T1000 (cell line): ENCODE measurements around the gene SPRING1.

Experiments used
- DNase-seq: peaks from one replicate; lab custom pipeline; 2025; ENCODE audit warnings: mixed read lengths; lab: John Stamatoyannopoulos, UW

SPRING1 gene

DNA sequence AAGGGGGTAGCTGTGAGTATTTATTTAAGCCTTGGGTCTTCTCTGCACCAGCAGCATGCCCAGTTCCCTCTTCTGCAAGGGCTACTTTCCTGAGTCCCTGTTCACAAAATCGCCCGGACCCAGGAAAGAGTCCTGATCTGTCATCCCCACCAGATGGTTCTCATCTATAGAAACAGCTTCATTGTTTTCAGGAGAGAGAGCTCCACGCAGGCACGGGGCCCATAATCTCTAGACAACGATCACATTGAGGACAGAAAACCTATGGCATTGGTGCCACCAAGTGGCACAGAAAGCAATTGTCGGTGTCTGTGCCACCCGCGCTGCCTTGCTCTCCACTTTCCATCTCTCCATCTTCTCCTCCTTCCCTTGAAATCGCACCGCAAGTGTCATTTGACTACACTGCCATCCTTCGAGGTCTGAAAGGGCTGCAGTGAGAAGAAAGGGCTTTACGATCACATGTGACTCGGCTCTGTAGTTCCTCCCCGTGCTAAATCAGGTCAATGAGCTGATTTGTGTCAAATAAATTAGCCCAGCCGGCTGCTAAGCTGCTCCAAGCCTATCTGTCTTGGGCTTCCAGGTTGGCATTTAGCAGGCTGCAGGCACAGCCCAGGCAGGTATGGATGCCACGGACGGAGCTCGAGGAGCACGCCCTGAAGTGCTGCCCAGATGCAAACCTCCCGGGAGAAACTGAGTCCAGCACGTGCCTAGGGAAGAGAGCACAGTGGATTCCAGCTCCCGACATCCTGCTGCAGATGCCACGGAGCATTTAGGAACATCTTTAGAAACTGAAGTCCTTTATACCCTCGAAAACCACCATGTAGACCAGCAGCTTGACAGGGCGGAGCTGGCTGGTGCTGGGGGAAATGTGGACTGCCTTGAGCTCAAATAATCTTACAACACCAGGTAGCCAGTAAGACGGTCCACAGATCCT, 28.8 kb downstream of the SPRING1 start:
- peak; percentile 28 for DNase-seq

GRCh38 chr12:116707751-116708150, 30.1 kb downstream of the SPRING1 start:
- DNase-seq, result no peak

DNA sequence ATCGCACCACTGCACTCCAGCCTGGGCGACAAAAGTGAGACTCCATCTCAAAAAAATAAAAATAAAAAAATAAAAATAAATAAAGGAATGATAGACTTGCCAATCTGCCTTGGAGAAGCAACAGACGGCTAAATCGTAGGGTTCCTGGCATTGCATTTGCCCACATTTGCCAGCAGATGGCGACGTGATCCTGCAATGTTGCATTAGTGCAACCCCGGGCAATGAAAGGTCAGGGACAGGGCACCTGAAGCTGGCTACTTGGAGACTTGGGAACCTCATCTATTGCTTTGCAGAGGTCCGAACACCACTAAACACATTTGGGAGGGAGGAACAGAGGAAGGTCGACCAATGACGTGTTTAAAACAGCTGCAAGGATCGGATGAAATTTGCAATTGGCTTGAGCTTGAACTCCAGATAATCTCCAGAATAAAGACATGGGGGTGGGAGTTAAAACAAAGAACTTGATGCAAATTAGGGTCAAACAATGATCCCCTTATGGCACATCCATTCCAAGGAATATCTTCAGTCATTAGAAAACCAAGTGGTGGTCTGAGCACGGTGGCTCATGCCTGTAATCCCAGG, 34.6 kb downstream of the SPRING1 start:
- no peak for DNase-seq

DNA sequence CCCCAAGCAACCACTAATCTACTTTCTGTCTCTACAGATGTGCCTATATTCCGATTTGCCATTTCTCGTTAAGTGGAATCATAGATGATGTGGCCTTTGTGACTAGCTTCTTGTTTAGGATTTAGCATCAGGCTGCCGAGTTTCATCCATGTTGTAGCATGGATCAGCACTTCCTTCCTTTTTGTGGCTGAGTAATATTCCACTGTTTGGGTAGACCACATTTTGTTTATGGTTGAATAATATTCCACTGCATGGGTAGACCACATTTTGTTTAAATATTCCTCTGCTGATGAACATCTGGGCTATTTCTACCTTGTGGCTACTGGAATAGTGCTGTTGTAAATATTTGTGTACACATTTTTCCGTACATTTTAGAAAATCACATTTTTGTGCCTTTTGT, 36.4 kb downstream of the SPRING1 start:
- no peak for DNase-seq

GRCh38 chr12:116700066-116700465, 37.8 kb downstream of the SPRING1 start:
- no peak for DNase-seq

- no peak for DNase-seq
These were observed 39.3 kb downstream of the SPRING1 start for GRCh38 chr12:116698554-116699075.

DNA sequence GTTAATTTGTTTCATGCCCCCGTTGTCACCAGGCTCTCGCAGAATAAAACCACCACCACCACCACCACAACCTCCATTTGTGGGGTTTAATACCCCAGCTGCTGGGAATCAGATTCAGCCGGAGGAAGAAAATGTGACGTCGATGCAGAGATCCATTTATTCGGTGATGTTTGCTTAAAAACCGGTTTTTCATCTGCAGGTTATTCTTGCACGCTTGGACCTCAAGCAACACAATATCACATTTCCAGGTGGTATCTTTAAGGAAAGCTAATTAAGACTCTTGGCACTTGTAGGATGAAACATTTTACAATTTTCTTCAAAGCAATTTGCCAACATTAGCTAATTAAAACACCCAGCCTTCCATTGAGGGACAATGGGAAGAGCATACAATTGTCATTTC, 39.8 kb downstream of the SPRING1 start:
- DNase-seq, result no peak

DNA sequence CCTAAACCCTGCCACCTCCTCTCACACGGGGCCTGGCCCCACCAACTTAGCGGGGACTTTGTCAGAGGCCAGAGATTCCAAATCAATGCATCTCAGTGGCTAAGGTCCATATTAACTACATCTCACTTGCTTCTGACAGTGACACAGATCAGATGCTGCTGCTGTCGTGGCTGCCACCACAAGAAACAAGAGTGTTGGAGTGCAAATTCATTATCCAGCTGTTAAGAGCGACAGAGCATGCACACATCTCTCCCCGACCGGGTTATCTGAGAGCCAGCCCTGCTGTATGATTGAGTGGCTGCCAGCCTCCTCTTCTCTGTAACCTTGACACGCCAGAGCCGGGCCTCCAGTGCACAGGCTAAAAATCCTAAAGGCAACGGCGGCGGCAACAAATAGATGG, 40.2 kb downstream of the SPRING1 start:
- DNase-seq, result no peak

DNA sequence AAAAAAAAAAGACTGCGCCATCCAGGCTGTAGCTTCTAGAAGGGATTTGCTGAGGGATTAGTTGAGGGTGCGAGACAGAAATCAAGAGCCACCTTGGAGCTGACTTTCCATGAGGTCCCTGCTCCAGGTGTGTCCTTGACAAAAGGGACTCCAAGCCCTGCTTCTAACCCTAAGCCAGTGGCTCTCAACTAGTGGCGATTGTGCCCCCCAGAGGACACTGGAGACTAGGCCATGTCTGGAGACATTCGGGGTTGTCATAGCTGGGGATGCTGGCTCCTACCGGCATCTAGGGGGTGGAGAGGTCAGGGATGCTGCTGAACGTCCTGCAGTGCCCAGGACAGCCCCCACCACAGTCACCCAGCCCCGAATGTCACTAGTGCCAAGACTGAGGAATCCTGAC, 40.6 kb downstream of the SPRING1 start:
- DNase-seq, result no peak

GRCh38 chr12:116695464-116695725, 42.5 kb downstream of the SPRING1 start:
- DNase-seq, result no peak

DNA sequence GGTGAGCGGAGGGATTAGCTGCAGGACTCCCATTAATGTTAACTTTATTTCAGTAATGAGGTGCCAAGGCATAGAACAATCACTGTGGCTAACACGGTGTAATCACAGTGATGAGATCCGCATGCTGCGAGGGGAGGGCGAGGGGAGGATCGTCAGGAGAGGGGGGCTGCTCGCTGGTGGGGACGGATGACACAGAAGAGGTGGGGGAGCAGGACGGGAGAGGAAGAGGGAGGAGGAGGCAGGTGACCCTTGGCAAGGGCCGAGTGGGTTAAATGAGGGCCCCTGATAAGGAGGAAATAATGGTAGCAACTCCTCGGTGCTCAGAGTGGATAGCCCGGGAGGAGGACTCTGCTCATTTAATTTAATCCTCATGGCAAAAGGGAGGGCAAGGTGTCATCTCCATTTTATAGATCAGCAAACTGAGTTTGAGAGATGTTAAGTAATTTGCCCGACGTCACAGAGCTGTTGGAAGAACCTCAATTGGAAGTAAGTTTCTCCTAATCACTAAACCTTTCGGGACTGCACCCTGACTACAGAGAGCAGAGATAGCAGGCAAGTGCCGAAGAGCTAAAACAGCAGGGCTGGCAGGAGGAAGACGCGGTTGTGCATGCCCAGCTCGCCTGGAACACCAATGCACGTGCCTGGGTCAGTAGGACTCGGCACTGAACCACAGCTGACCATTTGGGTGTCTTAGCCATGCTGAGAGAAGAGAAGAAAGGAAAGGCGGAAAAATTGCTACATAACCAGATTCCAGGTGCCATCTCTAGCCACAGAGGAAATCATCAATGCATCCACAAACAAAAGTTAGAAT, 43.0 kb downstream of the SPRING1 start:
- no peak for DNase-seq

- no peak for DNase-seq
These were observed 44.3 kb downstream of the SPRING1 start for GRCh38 chr12:116693286-116694227.

DNA sequence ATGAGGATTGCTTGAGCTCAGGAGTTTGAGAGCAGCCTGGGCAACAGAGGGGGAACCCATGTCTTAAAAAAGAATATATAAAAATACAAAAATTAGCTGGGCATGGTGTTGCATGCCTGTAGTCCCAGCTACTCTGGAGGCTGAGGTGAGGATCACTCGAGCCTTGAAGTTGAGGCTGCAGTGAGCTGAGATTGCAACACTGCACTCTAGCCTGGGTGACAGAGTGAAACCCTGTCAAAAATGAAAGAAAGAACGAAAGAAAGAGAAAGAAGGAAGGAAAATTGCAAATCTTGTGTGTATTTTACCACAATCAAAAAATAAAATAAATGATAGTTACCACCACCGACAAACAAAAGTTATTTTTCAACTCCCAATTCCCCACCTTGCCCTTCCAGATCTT, 45.3 kb downstream of the SPRING1 start:
- no peak for DNase-seq

DNA sequence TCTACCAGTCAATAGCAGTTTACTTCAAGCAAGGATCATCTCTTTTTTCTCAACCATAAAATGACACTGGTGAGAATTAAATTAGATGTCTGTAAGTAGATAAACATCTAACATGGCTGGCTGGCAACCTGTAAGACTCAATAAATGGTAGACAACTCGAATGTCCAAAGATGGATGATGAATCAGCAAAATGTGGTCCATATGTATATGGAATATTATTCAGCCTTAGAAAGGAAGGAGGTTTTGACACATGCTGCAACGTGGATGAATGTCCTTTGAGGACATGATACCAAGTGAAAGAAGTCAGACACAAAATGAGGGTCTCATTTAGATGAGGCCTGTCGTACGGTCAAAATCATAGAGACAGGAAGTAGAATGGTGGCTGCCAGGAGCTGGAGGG, 46.2 kb downstream of the SPRING1 start:
- no peak for DNase-seq

GRCh38 chr12:116691205-116691604, 46.7 kb downstream of the SPRING1 start:
- DNase-seq, result no peak

- DNase-seq, result no peak
These were observed 47.7 kb downstream of the SPRING1 start for GRCh38 chr12:116689979-116690744.

DNA sequence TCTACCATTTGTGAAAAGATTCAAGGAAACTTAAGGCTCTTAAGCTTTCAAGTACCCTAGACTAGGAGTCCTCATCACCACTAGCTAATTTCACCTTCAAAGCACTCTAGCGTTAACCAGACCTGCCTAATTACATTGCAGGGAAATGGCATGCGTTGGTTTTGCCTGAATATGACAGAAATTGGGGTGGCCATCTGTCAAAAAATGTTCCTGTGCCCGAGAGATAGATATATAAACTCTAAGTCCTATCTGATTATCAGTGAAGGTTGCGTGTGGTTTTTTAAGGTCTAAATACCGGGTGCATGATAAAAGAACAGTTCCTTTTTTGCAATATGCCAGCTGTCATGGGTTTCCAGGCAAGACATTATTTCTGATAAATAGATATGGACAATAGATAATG, 48.3 kb downstream of the SPRING1 start:
- no peak for DNase-seq
